Smooth muscle cell (in vitro differentiated cells): ENCODE measurements around the gene RASGRP1. TPM values are rescaled to one million over a fixed set of nuclear protein-coding genes. Genes with fewer than 3 reads are reported as not detected.

Experiments
- DNase-seq: peaks from one replicate; lab custom pipeline; 2025; ENCODE audit not compliant: unreplicated experiment; lab: John Stamatoyannopoulos, UW
- H2AFZ ChIP-seq: fragments of 200-600 bp; sonication (generic); 2 replicates; pipeline ENCODE4 v1.6.0; 2016; ENCODE audit warnings: antibody characterized with exemption, low read depth, mild to moderate bottlenecking
- H3F3A ChIP-seq: fragments of 200-600 bp; sonication (generic); 2 replicates; pipeline ENCODE4 v1.6.0; 2017; ENCODE audit warnings: antibody characterized with exemption, low read depth
- H3K27ac ChIP-seq: fragments of 200-600 bp; sonication (generic); 2 replicates; pipeline ENCODE4 v1.5.1; 2016; ENCODE audit warnings: low read depth, mild to moderate bottlenecking
- H3K27me3 ChIP-seq: fragments of 200-600 bp; sonication (generic); 2 replicates; pipeline ENCODE4 v1.6.1; 2016; ENCODE audit warnings: low read depth, mild to moderate bottlenecking
- H3K36me3 ChIP-seq: fragments of 200-600 bp; sonication (generic); 2 replicates; pipeline ENCODE4 v1.5.1; 2016; ENCODE audit warnings: low read depth
- H3K4me1 ChIP-seq: fragments of 200-600 bp; sonication (generic); 2 replicates; pipeline ENCODE4 v1.5.1; 2016; ENCODE audit warnings: low read depth
- H3K4me2 ChIP-seq: fragments of 200-600 bp; sonication (generic); 2 replicates; pipeline ENCODE4 v1.6.0; 2016; ENCODE audit warnings: mild to moderate bottlenecking
- H3K4me3 ChIP-seq: fragments of 200-600 bp; sonication (generic); 2 replicates; pipeline ENCODE4 v1.5.1; 2016; ENCODE audit warnings: mild to moderate bottlenecking
- H3K79me2 ChIP-seq: fragments of 200-600 bp; sonication (generic); 2 replicates; pipeline ENCODE4 v1.6.0; 2016; ENCODE audit warnings: low read depth, mild to moderate bottlenecking
- H3K9ac ChIP-seq: fragments of 200-600 bp; sonication (generic); 2 replicates; pipeline ENCODE4 v1.6.0; 2016; ENCODE audit warnings: low read depth
- H3K9me3 ChIP-seq: fragments of 200-600 bp; sonication (generic); replicated peaks from 2 replicates; pipeline ENCODE4 v1.5.1; 2016; ENCODE audit warnings: low read depth
- H4K20me1 ChIP-seq: fragments of 200-600 bp; sonication (generic); 2 replicates; pipeline ENCODE4 v1.6.0; 2016; ENCODE audit warnings: low read depth
- WGBS: methylation state at CpG from one replicate; pipeline ENCODE4 v1.1.7; 2016; ENCODE audit warnings: low lambda C conversion rate; 5-methylcytosine and 5-hydroxymethylcytosine counted together
- polyA plus RNA-seq: library from polyadenylated mRNA; unstranded; fragments of >200 nt; fragmentation: Nextera tagmentation; extraction: Ambion mirVana; gene quantifications from 2 replicates; pipeline ENCODE4 v1.2.1, GENCODE V29; 2016
- total RNA-seq: library from RNA; depleted of rRNA; stranded (reverse); fragments of >200 nt; gene quantifications from 2 replicates; pipeline ENCODE4 v1.2.3, GENCODE V29; 2014
- TF ChIP-seq, protein P1 (sequence below): fragments of 200-600 bp; sonication (generic); IDR thresholded peaks from 2 replicates; pipeline ENCODE4 v1.5.1; 2017; ENCODE audit warnings: borderline replicate concordance, mild to moderate bottlenecking, antibody characterized with exemption; ENCODE audit not compliant: insufficient read depth, poor library complexity, severe bottlenecking

RASGRP1 gene
- total and polyA plus RNA-seq, 2 experiments from 2014 or later, result 0.97 to 10.0 TPM

DNA sequence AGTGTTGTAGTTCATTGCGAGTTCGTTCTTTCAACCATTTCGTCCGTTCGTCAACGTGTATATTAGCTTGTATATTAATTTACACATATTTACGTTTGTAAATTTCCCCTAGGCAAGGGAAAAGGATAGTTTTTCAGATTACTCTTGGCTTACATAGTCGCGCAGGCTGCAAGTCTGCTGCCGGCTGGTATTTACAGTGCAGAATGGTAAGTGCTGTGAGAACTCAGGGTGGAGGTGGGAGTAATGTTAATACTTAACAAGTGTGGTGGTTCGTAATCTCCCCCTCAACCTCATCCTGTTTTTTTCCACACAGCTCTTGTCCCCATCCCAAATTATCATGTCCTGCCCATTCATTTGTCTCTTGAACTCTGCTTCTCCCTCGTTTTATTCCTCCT, 109.9 kb downstream of the RASGRP1 start:
- 1% methylated on average over 12 of the region's 12 CpGs for WGBS
- Histone ChIP-seq H3F3A (peaks cover 4% of the 10 kb centered on the region), H2AFZ (peak overlapping the region; percentile 97), H4K20me1 (peaks cover 29% of the 10 kb centered on the region), H3K36me3 (no peaks in the 10 kb centered on the region), H3K9me3 (no peaks in the 10 kb centered on the region), H3K4me1 (peaks cover 8% of the 10 kb centered on the region), H3K27me3 (peaks cover 10% of the 10 kb centered on the region), H3K9ac (peak overlapping the region; percentile 88), H3K27ac (peak overlapping the region; percentile 78), H3K79me2 (peaks cover 41% of the 10 kb centered on the region), H3K4me2 (peak overlapping the region; percentile 83), H3K4me3 (peak overlapping the region; percentile 84)
- TF ChIP-seq, protein P1, sequence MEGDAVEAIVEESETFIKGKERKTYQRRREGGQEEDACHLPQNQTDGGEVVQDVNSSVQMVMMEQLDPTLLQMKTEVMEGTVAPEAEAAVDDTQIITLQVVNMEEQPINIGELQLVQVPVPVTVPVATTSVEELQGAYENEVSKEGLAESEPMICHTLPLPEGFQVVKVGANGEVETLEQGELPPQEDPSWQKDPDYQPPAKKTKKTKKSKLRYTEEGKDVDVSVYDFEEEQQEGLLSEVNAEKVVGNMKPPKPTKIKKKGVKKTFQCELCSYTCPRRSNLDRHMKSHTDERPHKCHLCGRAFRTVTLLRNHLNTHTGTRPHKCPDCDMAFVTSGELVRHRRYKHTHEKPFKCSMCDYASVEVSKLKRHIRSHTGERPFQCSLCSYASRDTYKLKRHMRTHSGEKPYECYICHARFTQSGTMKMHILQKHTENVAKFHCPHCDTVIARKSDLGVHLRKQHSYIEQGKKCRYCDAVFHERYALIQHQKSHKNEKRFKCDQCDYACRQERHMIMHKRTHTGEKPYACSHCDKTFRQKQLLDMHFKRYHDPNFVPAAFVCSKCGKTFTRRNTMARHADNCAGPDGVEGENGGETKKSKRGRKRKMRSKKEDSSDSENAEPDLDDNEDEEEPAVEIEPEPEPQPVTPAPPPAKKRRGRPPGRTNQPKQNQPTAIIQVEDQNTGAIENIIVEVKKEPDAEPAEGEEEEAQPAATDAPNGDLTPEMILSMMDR, result no peak
- DNase-seq, result no peak

DNA sequence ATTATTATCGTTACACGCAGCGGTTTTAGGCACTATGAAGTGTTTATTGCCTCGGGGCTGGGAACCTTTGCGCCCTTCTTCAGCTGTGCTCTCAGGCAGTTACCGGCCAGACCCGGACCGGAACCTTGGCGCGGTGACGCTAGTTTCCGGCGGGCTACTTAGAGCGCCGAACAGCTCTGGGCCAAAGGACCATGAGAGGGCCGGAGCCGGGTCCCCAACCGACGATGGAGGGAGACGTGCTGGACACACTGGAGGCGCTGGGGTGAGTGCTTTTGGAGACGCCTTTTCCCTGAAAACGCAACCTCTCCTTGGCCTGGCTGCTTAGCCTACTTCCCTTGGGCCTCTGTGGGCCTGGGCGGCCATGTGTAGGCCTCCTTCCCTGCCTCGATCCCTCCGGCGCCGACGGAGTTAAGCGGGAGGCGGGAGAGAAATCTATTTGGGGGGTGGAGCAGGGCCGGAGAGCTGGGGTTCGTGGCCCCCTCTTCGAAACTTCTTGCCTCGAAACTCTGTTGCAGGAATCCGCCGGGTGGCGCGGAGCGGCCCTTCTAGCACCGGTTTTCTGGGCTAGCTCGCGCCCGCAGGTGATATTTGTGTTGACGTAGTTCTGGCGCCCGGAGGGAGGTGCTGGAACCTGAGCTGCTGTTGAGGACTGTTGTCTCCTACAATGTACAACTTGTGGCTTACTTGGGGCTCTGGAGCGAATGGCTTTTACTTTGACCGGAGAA, 110.5 kb downstream of the RASGRP1 start, which contains the start of gene FAM98B:
Gene FAM98B (plus strand): TSS at position 157 of the 725 bp plus-strand sequence. CDS start 35 bp downstream, at position 192.
- Histone ChIP-seq H3K27me3 (peaks cover 12% of the 10 kb centered on the region), H3K9me3 (no peaks in the 10 kb centered on the region), H2AFZ (peak within 1 kb of the TSS; percentile 97), H3K9ac (peak within 1 kb of the TSS; percentile 88), H4K20me1 (peaks cover 24% of the 10 kb centered on the region), H3K36me3 (no peaks in the 10 kb centered on the region), H3K4me1 (peaks cover 8% of the 10 kb centered on the region), H3K4me2 (peak within 1 kb of the TSS; percentile 83), H3K4me3 (peak within 1 kb of the TSS; percentile 84), H3K79me2 (peaks cover 35% of the 10 kb centered on the region), H3K27ac (peak within 1 kb of the TSS; percentile 78), H3F3A (peaks cover 4% of the 10 kb centered on the region)
- peak; percentile 74 for DNase-seq
- TF ChIP-seq, protein P1, result no peak
- under 1% methylated on average over 49 of the region's 49 CpGs for WGBS

DNA sequence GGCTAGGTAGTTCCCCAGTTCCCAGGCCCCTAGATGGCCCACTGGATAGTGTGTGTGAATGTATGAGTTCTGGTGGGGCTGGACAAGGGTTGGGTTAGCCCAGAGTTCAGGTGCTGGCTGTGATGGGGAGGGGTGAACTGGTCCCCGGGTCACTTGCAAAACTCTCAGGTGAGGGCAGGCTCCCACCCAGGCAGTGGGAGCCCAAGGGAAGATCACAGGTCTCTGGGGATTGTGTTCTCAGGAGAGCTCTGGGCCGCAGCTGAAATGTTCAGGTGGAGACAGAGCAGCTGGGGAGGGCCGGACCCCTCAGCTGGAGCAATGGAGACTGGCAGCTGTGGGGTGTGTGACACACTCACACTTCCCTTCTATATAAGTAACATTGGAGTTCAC, 123.5 kb downstream of the RASGRP1 start:
- H3K36me3 ChIP-seq, result no peaks in the 10 kb centered on the region

More for the DNA sequence above, 123.5 kb downstream of the RASGRP1 start:
- Histone ChIP-seq H4K20me1 (no peaks in the 10 kb centered on the region), H2AFZ (no peak overlapping the region), H3K4me2 (no peak overlapping the region), H3F3A (no peaks in the 10 kb centered on the region), H3K27me3 (peaks cover 9% of the 10 kb centered on the region), H3K4me1 (no peaks in the 10 kb centered on the region), H3K9me3 (peaks cover 5% of the 10 kb centered on the region), H3K27ac (no peak overlapping the region), H3K4me3 (no peak overlapping the region), H3K9ac (no peak overlapping the region), H3K79me2 (no peaks in the 10 kb centered on the region)
- no peak for DNase-seq
- TF ChIP-seq, protein P1, result no peak
- WGBS, result 98% methylated on average over 3 of the region's 3 CpGs
